Trophoblast cell (in vitro differentiated cells and primary cell): Measurements from ENCODE around the gene ZIC4.

Source experiments
- DNase-seq, 2 donors: peaks; one replicate each; pipeline ENCODE4 v3.0.0-alpha.2; 2016
- H2AFZ ChIP-seq: 2 replicates; pipeline ENCODE4 v1.6.1; 2013; ENCODE audit warnings: low read length, moderate library complexity, mild to moderate bottlenecking; ENCODE audit not compliant: insufficient read depth, poor library complexity
- H2AK5ac ChIP-seq: 2 replicates; pipeline ENCODE4 v1.6.1; 2013; ENCODE audit warnings: mild to moderate bottlenecking, low read length
- H2BK120ac ChIP-seq: 2 replicates; pipeline ENCODE4 v1.6.1; 2013; ENCODE audit warnings: low read length, mild to moderate bottlenecking, moderate library complexity; ENCODE audit not compliant: insufficient read depth, poor library complexity
- H2BK12ac ChIP-seq: 2 replicates; pipeline ENCODE4 v1.6.1; 2013; ENCODE audit warnings: mild to moderate bottlenecking, low read length, moderate library complexity
- H2BK5ac ChIP-seq: 2 replicates; pipeline ENCODE4 v1.6.1; 2013; ENCODE audit warnings: low read length, low read depth, moderate library complexity, mild to moderate bottlenecking; ENCODE audit not compliant: poor library complexity
- H3K14ac ChIP-seq: 2 replicates; pipeline ENCODE4 v1.6.1; 2013; ENCODE audit warnings: mild to moderate bottlenecking, low read length
- H3K18ac ChIP-seq: 2 replicates; pipeline ENCODE4 v1.6.1; 2013; ENCODE audit warnings: mild to moderate bottlenecking, low read length
- H3K23ac ChIP-seq: 2 replicates; pipeline ENCODE4 v1.6.1; 2013; ENCODE audit warnings: low read length
- H3K27ac ChIP-seq: 2 replicates; pipeline ENCODE4 v1.5.1; 2013; ENCODE audit warnings: low read depth, mild to moderate bottlenecking, inconsistent platforms, low read length, moderate library complexity
- H3K27me3 ChIP-seq: 2 replicates; pipeline ENCODE4 v1.6.1; 2013; ENCODE audit warnings: inconsistent platforms, mild to moderate bottlenecking, low read length, moderate library complexity; ENCODE audit not compliant: insufficient read depth
- H3K36me3 ChIP-seq, 2 experiments: 1 replicate in 1 of 2; 2 replicates in 1 of 2; pipeline ENCODE4 v1.6.1; 2013; ENCODE audit warnings: low read length in 2 of 2, mild to moderate bottlenecking in 2 of 2, moderate library complexity in 1 of 2; ENCODE audit not compliant: insufficient read depth in 2 of 2, control insufficient read depth in 1 of 2
- H3K4ac ChIP-seq: 2 replicates; pipeline ENCODE4 v1.6.1; 2013; ENCODE audit warnings: low read depth, mild to moderate bottlenecking, low read length, moderate library complexity
- H3K4me1 ChIP-seq, 2 experiments: 1 replicate in 1 of 2; 2 replicates in 1 of 2; pipeline ENCODE4 v1.6.1; 2013; ENCODE audit warnings: low read length in 2 of 2, mild to moderate bottlenecking in 2 of 2, moderate library complexity in 1 of 2; ENCODE audit not compliant: insufficient read depth in 2 of 2, control insufficient read depth in 1 of 2
- H3K4me2 ChIP-seq: 2 replicates; pipeline ENCODE4 v1.6.1; 2013; ENCODE audit warnings: inconsistent platforms, mild to moderate bottlenecking, low read length, moderate library complexity
- H3K4me3 ChIP-seq: 2 replicates; pipeline ENCODE4 v1.5.1; 2013; ENCODE audit warnings: mild to moderate bottlenecking, low read depth, low read length, inconsistent platforms
- H3K79me1 ChIP-seq: one replicate; pipeline ENCODE4 v1.6.1; 2013; ENCODE audit warnings: low read length
- H3K79me2 ChIP-seq: 2 replicates; pipeline ENCODE4 v1.6.1; 2013; ENCODE audit warnings: low read length, mild to moderate bottlenecking; ENCODE audit not compliant: control insufficient read depth, insufficient read depth, poor library complexity
- H3K9ac ChIP-seq: 2 replicates; pipeline ENCODE4 v1.6.1; 2013; ENCODE audit warnings: mild to moderate bottlenecking, low read length
- H3K9me3 ChIP-seq: 2 replicates; pipeline ENCODE4 v1.6.1; 2013; ENCODE audit warnings: low read depth, mild to moderate bottlenecking, control low read depth, inconsistent platforms, low read length; ENCODE audit not compliant: insufficient read depth
- H4K12ac ChIP-seq: 2 replicates; pipeline ENCODE4 v1.6.1; 2013; ENCODE audit warnings: low read depth, mild to moderate bottlenecking, low read length, moderate library complexity
- H4K8ac ChIP-seq: 2 replicates; pipeline ENCODE4 v1.6.1; 2013; ENCODE audit warnings: low read depth, mild to moderate bottlenecking, low read length, moderate library complexity
- H4K91ac ChIP-seq: one replicate; pipeline ENCODE4 v1.6.1; 2013; ENCODE audit warnings: low read depth, mild to moderate bottlenecking, low read length, moderate library complexity
- WGBS: extraction: QIAGEN DNeasy Blood & Tissue Kit; methylation state at CpG from one replicate; pipeline ENCODE4 v1.1.7; 2013; ENCODE audit warnings: missing lambda C conversion rate; ENCODE audit not compliant: insufficient read length, insufficient coverage; ENCODE audit errors: extremely low coverage; 5-methylcytosine and 5-hydroxymethylcytosine counted together

The ZIC4 gene

DNA sequence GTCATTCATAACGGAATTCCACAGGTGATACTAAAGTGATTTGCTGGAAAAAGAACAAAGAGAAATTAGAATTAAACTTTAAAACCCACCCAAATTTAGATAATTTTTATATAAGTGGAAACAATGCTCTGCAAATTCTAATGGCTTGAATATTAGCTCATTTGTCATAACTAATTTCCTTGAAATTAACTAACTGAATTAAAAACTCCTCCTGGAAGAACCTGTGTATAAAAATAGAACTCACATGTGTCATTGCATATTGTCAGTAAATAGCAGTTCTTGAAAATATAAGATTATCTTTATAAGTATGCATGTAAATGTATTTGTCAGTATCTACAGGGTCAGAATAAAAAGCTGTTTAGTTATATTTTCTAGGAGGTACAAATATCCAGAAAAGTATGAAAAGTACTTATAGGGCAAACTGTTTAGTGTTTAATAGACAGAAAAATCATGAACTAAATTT is 19.1 kb upstream of the ZIC4 start:
- no peak overlapping the region for H3K18ac ChIP-seq
- H3K14ac ChIP-seq = no peak overlapping the region
- H4K12ac ChIP-seq = no peak overlapping the region
- H4K91ac ChIP-seq = no peak overlapping the region
- H3K4me2 ChIP-seq = no peak overlapping the region
- no peaks in the 10 kb centered on the region for H3K79me2 ChIP-seq
- H2BK5ac ChIP-seq = no peak overlapping the region
- H3K4ac ChIP-seq = no peak overlapping the region
- H3K4me3 ChIP-seq = no peak overlapping the region
- H2AK5ac ChIP-seq = no peak overlapping the region
- H2BK12ac ChIP-seq = no peak overlapping the region
- H3K9ac ChIP-seq = no peak overlapping the region
- H3K27ac ChIP-seq = no peak overlapping the region
- H3K4me1 ChIP-seq = peaks cover 6 to 7% of the 10 kb centered on the region in 2 experiments
- H3K79me1 ChIP-seq = no peaks in the 10 kb centered on the region
- H4K8ac ChIP-seq = no peak overlapping the region
- no peaks in the 10 kb centered on the region for H3K36me3 ChIP-seq
- WGBS = no CpG with 5 or more reads among the region's 1 CpG
- peaks cover 44% of the 10 kb centered on the region for H3K27me3 ChIP-seq
- H2AFZ ChIP-seq = no peak overlapping the region
- no peak overlapping the region for H2BK120ac ChIP-seq
- DNase-seq = no peak
- H3K9me3 ChIP-seq = no peaks in the 10 kb centered on the region
- H3K23ac ChIP-seq = no peak overlapping the region

DNA sequence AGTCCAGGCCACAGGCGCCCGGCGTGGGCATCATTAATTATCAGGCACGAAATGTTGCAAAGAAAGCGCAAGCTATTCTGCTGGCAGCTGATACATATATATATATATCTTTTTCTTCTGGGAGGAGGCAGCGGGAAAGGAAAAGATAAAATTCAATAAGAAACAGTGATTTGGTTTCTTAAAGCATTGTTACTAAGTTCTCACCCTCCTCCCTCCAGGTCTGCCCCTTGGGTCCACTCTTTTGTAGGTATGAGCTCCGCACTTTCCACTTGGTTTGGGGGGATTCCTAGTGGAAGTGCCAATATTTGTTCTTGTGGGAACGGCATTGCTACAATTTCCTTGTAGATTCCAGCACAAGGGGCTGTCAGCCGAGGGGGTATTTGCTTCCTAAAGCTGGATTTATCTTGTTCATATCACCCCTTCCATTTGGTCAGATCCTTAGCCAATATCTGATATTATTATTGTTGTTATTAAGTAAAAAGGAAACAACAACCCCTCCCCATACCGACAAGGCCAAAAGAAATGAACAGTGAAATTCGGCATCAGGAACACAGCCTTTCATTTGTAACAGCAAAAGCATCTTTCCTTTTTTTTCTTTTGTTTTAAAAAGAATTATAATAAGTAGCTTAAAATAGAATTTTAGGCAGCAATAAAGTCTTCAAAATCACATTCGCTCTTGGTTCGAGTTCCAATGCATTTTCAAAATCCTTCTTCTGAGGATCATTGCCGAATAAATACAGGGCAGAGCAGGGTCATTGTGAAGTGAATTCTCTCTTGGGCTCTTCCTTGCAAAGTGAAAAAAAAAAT is 18.4 kb upstream of the ZIC4 start:
- H3K18ac ChIP-seq = no peak overlapping the region
- WGBS = no CpG with 5 or more reads among the region's 14 CpGs

DNA sequence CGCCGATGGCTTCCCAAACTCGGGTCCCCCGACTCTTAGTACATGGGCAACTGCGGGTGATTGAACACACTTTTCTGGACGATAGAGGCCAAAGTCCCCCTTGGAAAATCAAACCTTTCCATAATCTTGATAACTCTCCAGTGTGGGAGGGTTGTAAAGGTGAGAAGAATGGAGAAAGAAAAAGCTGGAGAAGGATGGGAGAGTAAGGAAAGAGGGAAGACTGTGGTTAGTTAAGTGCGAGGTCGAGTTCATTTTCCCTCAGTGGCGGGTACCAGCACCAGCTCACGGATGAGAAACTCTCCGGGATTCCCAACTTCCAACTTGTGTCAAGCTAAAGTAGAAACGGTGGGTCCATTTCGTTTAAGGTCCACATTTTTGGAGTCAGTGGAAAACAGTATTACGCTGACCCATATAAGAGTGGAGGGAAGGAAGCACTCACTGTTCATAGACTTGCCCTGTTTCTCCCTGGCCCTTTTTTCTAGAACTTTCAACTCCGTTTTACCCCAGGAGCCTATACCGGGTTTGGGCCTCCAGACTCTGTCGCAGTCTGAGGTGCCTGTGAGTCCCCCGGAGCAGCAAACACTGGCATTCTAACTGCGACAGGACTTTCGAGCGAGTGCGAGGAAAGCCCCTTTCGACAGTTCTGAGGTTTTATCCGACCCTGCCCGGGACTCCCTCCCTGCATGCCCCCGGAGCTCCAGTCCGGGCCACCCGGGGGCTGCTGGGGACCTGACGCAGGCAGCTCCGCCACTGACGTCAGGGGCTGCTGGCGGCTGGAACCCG is 17.6 kb upstream of the ZIC4 start:
- H2BK120ac ChIP-seq = no peak overlapping the region
- H3K9ac ChIP-seq = no peak overlapping the region
- no peak overlapping the region for H3K4ac ChIP-seq
- H2AK5ac ChIP-seq = no peak overlapping the region
- H3K27me3 ChIP-seq = peaks cover 58% of the 10 kb centered on the region
- no peak for DNase-seq
- H3K79me1 ChIP-seq = no peaks in the 10 kb centered on the region
- no peak overlapping the region for H3K27ac ChIP-seq
- no peak overlapping the region for H4K8ac ChIP-seq
- H2AFZ ChIP-seq = no peak overlapping the region
- peaks cover 10 to 11% of the 10 kb centered on the region in 2 experiments for H3K4me1 ChIP-seq
- no peak overlapping the region for H3K4me3 ChIP-seq
- H3K79me2 ChIP-seq = no peaks in the 10 kb centered on the region
- peaks cover 2% of the 10 kb centered on the region for H3K9me3 ChIP-seq
- H3K23ac ChIP-seq = no peak overlapping the region
- no peak overlapping the region for H2BK5ac ChIP-seq
- H4K12ac ChIP-seq = no peak overlapping the region
- H3K36me3 ChIP-seq = no peaks in the 10 kb centered on the region
- H3K18ac ChIP-seq = no peak overlapping the region
- H2BK12ac ChIP-seq = no peak overlapping the region
- no CpG with 5 or more reads among the region's 33 CpGs for WGBS
- no peak overlapping the region for H4K91ac ChIP-seq
- peak overlapping the region; percentile 48 for H3K4me2 ChIP-seq
- no peak overlapping the region for H3K14ac ChIP-seq

More for the DNA sequence above, 18.4 kb upstream of the ZIC4 start:
- H3K79me1 ChIP-seq = no peaks in the 10 kb centered on the region
- H3K27me3 ChIP-seq = peaks cover 50% of the 10 kb centered on the region
- no peak overlapping the region for H2AFZ ChIP-seq
- peaks cover 6 to 7% of the 10 kb centered on the region in 2 experiments for H3K4me1 ChIP-seq
- no peak overlapping the region for H4K12ac ChIP-seq
- H2BK12ac ChIP-seq = no peak overlapping the region
- H3K14ac ChIP-seq = no peak overlapping the region
- no peak overlapping the region for H2BK5ac ChIP-seq
- no peak overlapping the region for H3K9ac ChIP-seq
- no peak overlapping the region for H3K4ac ChIP-seq
- no peaks in the 10 kb centered on the region for H3K36me3 ChIP-seq
- no peak overlapping the region for H3K4me3 ChIP-seq
- no peak overlapping the region for H4K91ac ChIP-seq
- no peak overlapping the region for H3K23ac ChIP-seq
- no peak for DNase-seq
- no peak overlapping the region for H4K8ac ChIP-seq
- no peak overlapping the region for H2AK5ac ChIP-seq
- no peak overlapping the region for H3K27ac ChIP-seq
- H2BK120ac ChIP-seq = no peak overlapping the region
- peak overlapping the region; percentile 48 for H3K4me2 ChIP-seq
- H3K9me3 ChIP-seq = no peaks in the 10 kb centered on the region
- no peaks in the 10 kb centered on the region for H3K79me2 ChIP-seq

DNA sequence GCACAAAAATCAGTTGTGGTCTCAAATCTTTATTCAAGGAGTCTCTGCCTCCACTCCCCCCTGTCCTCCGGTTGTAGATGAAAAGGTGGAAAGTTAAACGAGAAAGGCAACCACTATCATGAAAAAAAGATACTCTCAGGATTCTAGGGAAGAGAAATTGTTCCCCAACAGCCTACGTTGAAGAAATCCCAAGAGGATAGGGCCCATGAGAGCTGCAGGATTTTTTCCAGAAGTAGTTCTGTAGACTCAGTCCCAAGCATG is 17.1 kb upstream of the ZIC4 start:
- no peak overlapping the region for H3K4ac ChIP-seq
- H4K91ac ChIP-seq = no peak overlapping the region
- WGBS = no CpG with 5 or more reads among the region's 3 CpGs
- H2AK5ac ChIP-seq = no peak overlapping the region
- DNase-seq = no peak
- H3K79me1 ChIP-seq = no peaks in the 10 kb centered on the region
- H2AFZ ChIP-seq = no peak overlapping the region
- no peak overlapping the region for H4K12ac ChIP-seq
- peaks cover 4% of the 10 kb centered on the region for H3K9me3 ChIP-seq
- H2BK5ac ChIP-seq = no peak overlapping the region
- H3K9ac ChIP-seq = no peak overlapping the region
- no peak overlapping the region for H3K27ac ChIP-seq
- H2BK120ac ChIP-seq = no peak overlapping the region
- H3K18ac ChIP-seq = no peak overlapping the region
- H4K8ac ChIP-seq = no peak overlapping the region
- no peak overlapping the region for H3K4me2 ChIP-seq
- no peak overlapping the region for H3K14ac ChIP-seq
- H3K4me3 ChIP-seq = no peak overlapping the region
- H3K36me3 ChIP-seq = no peaks in the 10 kb centered on the region
- peaks cover 12 to 13% of the 10 kb centered on the region in 2 experiments for H3K4me1 ChIP-seq
- no peaks in the 10 kb centered on the region for H3K79me2 ChIP-seq
- no peak overlapping the region for H3K23ac ChIP-seq
- H2BK12ac ChIP-seq = no peak overlapping the region
- peaks cover 63% of the 10 kb centered on the region for H3K27me3 ChIP-seq
